ENCODE measurements around the gene GAS2L1.

Gene GAS2L1

GRCh38 chr22:29275819-29276565 is 30.5 kb upstream of the GAS2L1 start:
- no peak for DNase-seq (ENCODE audit: low read depth)

DNA sequence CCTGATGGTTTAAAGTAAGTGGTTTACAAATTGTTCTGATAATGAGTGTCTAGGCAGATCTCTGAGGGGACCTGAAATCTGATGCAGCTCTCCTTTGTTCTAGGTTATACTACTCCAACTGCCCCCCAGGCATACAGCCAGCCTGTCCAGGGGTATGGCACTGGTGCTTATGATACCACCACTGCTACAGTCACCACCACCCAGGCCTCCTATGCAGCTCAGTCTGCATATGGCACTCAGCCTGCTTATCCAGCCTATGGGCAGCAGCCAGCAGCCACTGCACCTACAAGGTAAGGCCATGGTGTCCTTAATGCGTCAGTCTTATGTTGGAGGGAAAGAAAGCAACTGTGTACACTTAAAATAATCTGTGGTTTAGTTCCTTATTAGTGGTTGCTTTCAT is 28.5 kb upstream of the GAS2L1 start:
- DNase-seq (ENCODE audit: low read depth), result no peak

DNA sequence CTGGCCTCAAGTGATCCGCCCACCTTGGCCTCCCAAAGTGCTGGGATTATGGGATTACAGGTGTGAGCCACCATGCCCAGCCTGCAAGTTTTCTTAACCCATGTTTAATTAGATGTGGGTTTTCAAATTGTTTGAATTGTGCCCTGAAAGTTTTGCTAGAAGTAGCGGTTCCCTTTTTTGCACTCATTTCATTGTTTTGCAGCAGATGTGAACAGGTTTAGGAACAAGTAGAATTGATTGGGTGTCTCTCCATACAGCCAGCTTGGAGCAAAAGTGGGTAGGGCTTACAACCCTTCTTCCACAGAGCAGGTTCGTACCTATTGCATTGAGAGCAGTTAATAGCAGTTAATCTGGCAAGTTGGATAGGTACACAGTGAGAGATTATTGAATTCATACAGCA is 22.3 kb upstream of the GAS2L1 start:
- no peak for DNase-seq (ENCODE audit: low read depth)

DNA sequence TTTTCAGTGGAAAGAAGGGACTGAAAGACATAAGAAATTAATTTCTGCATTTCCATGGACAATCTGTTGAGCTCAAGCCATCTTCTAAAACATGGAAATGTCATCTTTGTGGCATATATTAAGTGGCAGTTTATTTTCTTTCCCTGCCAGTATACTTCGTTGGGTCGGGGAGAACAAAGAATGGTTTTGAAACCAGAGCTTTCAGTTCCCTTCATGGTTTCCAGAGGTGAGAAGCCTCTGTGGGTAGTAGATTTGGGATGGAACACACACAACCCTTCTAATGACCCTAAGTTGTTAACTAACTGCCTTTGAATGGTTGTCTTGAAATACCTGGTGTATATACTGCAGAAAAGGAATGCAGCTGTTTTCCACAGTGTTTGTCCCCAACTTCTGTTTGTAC is 17.6 kb upstream of the GAS2L1 start:
- DNase-seq (ENCODE audit: low read depth), result no peak

- no peak for DNase-seq (ENCODE audit: low read depth)
These were observed 16.4 kb upstream of the GAS2L1 start for GRCh38 chr22:29290061-29290460.

GRCh38 chr22:29291215-29291614 is 15.2 kb upstream of the GAS2L1 start:
- DNase-seq (ENCODE audit: low read depth), result no peak

DNA sequence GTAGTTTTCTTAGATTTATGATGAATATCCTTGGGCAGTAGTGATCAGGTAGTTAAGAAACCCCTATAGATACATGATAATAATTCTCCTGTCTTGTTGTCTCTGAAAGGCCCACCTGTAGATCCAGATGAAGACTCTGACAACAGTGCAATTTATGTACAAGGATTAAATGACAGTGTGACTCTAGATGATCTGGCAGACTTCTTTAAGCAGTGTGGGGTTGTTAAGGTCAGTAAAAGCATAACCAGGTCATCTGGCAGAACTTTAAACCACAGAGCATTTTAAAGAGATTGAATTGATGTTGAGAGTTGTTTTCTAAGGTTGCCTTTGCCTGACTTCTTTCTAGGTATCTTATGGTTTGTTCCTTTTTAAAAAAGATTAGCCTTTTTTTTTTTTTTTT is 14.1 kb upstream of the GAS2L1 start:
- DNase-seq (ENCODE audit: low read depth), result no peak

DNA sequence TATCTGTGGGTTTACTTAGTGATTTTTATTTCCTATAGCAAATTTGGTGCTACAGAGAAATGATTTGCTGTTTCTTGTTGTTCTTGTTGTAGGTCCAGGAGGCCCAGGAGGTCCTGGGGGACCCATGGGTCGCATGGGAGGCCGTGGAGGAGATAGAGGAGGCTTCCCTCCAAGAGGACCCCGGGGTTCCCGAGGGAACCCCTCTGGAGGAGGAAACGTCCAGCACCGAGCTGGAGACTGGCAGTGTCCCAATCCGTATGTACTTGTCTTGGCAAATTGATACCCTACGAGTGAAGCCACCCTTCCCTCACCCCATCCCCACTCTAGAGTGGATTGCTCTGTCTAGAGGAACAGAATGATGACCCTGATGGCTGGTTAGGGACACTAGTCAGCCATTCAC is 7.8 kb upstream of the GAS2L1 start:
- no peak for DNase-seq (ENCODE audit: low read depth)

GRCh38 chr22:29299136-29299900 is 7.1 kb upstream of the GAS2L1 start:
- DNase-seq (ENCODE audit: low read depth), result no peak

- DNase-seq (ENCODE audit: low read depth), result no peak
These were observed 6.0 kb upstream of the GAS2L1 start for GRCh38 chr22:29300467-29300806.

DNA sequence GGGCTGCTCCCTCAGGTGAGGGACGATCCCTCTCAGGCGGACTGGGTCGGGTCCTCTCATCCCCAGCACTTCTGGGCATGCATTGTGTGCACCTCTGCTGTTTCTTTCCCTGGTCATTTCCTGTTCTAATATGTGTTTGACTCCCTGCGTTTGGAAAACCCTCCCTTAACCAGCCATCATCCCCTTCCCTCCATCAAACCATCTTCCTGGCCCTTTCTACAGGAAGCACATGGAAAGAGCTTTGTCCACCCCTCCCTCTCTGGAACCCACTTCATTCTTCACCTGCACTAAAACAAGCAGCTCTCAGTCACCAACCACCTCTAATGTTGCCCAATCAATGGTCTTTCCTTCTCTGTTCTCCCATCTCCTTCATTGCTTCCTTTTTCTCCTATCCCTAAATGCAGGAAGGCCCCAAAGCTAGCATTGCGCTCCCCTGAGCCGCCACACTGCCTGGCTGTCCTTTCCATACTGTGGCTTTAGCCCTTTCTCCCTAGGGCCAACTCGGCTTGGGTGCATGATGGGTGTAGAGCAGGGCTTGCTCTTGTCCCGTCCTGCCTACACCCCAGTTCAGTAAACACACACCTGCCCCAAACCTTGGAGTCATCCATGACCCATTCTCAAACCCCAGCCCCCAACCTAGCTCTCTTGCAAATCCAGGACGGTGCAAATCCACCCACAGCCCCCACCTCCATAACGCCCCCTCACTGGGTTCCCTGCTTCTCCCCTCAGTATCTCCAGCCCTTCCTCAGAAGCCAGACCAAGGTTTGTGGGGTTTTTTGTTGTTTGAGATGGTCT is 5.4 kb upstream of the GAS2L1 start:
- no peak for DNase-seq (ENCODE audit: low read depth)

GRCh38 chr22:29301716-29302401 is 4.6 kb upstream of the GAS2L1 start:
- no peak for DNase-seq (ENCODE audit: low read depth)

DNA sequence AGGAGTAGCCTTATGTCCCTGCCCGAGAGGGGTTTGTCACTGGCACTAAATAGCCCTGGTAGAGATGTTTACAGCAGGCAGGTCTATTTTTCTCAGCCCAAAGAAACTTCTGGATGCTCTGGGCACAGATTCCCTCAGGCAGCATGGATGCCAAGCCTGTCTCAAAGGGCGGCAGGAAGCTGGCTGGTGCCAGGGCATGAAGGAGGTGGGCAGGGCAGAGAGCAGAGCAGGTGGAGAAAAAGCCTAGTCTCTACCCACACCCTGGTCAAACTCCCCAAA is 4.1 kb upstream of the GAS2L1 start:
- no peak for DNase-seq (ENCODE audit: low read depth)

GRCh38 chr22:29302681-29303465 is 3.6 kb upstream of the GAS2L1 start:
- no peak for DNase-seq (ENCODE audit: low read depth)

- DNase-seq (ENCODE audit: low read depth), result no peak
These were observed 645 bp upstream of the GAS2L1 start for GRCh38 chr22:29305836-29306174.

GRCh38 chr22:29306835-29307595 is 565 bp downstream of the GAS2L1 start:
- no peak for DNase-seq (ENCODE audit: low read depth)

DNA sequence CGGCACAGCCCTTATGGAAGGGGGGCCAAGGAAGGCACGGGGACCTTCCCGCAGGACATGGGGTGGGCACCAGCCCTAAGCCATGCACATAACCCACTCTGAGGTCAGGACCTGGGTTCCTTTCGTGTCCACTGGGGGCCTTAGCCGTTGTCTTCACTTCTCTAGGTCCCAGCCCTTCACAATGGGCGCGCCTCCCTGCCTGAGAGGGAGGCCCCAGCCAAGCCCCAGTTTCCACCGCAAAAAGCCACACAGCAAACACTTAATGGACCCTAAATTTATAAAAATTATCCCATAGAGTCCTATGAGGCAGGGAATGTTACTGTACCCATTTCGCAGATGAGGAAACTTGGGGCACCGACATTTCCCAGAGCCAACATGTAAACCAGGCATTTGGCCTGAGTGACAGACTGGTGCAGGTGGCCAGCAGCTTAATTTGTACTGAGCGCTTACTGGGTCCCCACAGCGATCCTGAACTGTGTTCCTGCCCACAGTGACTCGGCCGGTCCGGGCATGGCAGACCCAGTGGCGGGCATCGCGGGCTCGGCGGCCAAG is 1.2 kb downstream of the GAS2L1 start:
- no peak for DNase-seq (ENCODE audit: low read depth)

DNA sequence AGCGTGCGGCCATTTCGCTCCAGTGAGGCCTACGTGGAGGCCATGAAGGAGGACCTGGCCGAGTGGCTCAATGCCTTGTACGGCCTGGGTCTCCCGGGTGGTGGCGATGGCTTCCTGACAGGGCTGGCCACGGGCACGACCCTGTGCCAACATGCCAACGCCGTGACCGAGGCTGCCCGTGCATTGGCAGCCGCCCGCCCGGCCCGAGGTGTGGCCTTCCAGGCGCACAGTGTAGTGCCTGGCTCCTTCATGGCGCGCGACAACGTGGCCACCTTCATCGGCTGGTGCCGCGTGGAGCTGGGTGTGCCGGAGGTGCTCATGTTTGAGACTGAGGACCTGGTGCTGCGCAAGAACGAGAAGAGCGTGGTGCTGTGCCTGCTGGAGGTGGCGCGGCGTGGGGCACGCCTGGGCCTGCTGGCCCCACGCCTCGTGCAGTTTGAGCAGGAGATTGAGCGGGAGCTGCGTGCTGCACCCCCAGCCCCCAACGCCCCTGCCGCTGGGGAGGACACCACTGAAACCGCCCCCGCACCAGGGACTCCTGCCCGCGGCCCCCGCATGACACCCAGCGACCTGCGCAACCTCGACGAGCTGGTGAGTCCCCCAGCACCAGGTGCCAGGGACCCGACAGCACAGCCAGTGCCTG is 1.8 kb downstream of the GAS2L1 start:
- DNase-seq (ENCODE audit: low read depth), result no peak

DNA sequence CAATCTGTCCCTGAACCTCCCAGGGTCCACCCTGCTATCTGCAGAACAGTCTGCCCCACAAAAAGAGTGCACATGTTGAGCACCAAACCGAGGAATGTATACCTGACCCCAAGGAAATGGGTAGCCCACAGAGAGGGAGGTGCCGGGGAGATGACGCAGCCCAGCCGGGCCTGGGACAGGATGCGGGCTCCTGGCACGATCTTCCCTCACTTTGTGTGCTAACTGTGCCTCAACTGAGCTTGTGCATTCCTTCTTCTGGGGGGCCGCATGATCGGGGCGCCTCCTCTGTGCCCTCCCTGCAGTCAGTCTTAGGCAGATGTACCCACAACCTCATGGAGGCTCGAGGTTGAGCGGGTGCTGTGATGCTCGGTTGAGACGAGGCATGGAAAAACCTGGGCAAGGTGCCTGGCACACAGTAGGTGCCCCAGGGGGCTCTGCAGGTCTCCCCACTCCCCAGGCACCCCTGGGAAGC is 2.4 kb downstream of the GAS2L1 start:
- peak; percentile 47 for DNase-seq (ENCODE audit: low read depth)
